Stimulated activated CD4-positive, alpha-beta T cell treated with anti-CD3 and anti-CD28 coated beads, Interleukin-12 subunit alpha, Interleukin-12 subunit beta, amount 100 ng/mL, for 4 hours (primary cell): ENCODE results near the gene DNAJB13.
A peak's percentile ranks its signal among the peaks of the same experiment; 100 is the strongest.

ENCODE experiments used
- DNase-seq: peaks from one replicate; pipeline ENCODE4 v3.0.0-alpha.2; 2020

Gene DNAJB13

DNA sequence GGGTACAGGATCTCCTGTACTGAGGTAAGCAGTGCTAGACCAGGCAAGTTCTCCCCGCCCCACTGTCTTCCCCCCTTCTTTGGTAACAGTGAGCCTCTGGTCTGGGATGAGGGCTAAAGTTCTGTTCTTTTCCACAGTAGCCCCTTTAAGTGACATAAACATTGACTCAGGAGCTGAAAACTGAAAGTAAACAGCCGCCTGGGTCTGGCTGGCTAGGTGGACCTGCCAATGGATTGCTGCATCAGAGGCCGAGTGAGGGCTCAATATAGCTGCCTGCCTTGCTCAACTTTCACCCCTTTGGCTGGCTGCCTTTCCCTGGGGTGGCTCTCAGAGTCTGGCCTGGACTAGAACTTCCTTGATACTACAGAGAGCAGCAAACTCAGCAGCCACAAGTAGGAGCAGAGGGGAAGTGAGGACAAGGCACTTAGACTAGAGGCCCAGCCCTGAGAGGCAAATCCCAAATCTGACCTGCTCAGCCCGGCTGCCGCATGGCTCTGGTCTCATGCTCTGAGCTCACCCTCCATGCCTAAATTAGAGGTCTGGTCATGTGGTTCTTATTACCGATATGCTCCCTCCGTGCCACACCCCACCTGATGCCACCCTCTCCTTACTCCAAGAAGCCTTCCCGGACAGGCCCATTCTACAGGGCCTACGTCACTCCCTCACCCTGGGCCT, 67.6 kb downstream of the DNAJB13 start:
- DNase-seq: no peak

DNA sequence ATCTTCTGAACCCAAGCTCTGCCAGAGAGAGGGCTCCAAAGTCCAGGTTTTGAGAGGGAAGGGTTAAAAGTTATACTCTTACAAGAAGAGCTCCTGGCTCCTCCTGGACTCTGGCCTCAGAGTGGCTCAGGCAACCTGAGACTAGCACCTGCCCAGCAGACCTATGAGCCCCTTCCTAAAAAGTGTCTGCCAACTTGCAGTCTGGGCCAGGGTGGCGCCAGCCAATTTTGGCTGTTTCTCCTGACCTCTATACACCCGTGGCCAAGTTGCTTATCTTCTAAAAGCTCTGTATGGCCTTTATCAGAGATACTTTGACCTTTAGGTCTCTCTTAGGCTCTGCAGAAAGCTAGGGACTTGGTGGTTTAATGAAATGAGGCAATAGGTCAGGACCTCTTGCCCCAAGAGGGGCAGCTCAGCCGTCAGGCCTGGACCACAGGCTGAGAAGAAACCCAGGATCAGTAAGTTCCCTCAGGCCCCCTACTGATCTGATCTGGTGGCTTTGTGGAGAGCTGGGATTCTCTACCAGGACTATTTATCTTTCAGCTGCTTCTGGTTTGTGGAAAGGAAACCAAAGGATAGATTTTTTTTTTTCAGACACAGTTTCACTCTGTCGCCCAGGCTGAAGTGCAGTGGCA, 68.4 kb downstream of the DNAJB13 start:
- DNase-seq: no peak

DNA sequence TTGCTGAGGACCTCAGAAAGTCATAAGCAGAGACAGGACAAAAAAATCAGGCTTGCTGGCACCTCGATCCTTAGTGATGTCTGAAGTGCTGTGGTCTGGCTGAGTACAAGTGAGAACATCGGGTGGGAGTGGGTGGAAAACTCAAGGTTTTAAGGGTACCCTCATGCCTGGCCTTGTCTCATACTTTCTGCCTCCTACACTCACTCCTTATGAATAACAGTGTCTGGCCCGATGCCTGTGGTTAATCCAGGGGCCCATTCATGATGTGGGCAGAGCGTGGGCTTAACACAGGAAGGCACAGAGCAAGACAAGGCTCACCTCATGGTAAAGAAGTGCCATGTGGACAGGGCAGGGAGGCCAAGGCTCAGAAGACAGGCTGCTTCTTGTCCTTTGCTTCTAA, 69.0 kb downstream of the DNAJB13 start:
- DNase-seq: peak; percentile 43
